D721Med (cell line): ENCODE results near the gene CCDC86.

ENCODE experiments used
- DNase-seq: peaks from one replicate; pipeline ENCODE4 v3.0.0; 2011; ENCODE audit warnings: low spot score; ENCODE audit not compliant: insufficient read length
- FAIRE-seq: peaks from 2 replicates; lab custom pipeline; 2011; peaks lifted over from hg19 to GRCh38; lab: Jason Lieb, UNC
- CTCF ChIP-seq: IDR thresholded peaks from 2 replicates; pipeline ENCODE4 v1.5.1; 2012; ENCODE audit warnings: mild to moderate bottlenecking, control low read depth; ENCODE audit not compliant: insufficient read depth; ENCODE audit errors: missing control alignments

The CCDC86 gene

GRCh38 chr11:60803273-60803936 is 38.5 kb upstream of the CCDC86 start:
- no peak for DNase-seq
- no peak for FAIRE-seq
- TF ChIP-seq CTCF, result no peak

GRCh38 chr11:60809249-60809648 is 32.7 kb upstream of the CCDC86 start:
- no peak for TF ChIP-seq CTCF
- DNase-seq (no peak), FAIRE-seq (no peak)

- no peak for FAIRE-seq
- no peak for DNase-seq
- TF ChIP-seq CTCF, result no peak
Measured at GRCh38 chr11:60809691-60810090, 32.2 kb upstream of the CCDC86 start.

GRCh38 chr11:60810151-60810550 is 31.8 kb upstream of the CCDC86 start:
- FAIRE-seq, result no peak
- DNase-seq, result no peak
- no peak for TF ChIP-seq CTCF

- FAIRE-seq (no peak), DNase-seq (no peak)
- no peak for TF ChIP-seq CTCF
Measured at GRCh38 chr11:60810569-60810968, 31.3 kb upstream of the CCDC86 start.

GRCh38 chr11:60813324-60813723 is 28.6 kb upstream of the CCDC86 start:
- FAIRE-seq (no peak), DNase-seq (no peak)
- TF ChIP-seq CTCF, result no peak

- TF ChIP-seq CTCF, result no peak
- FAIRE-seq (no peak), DNase-seq (no peak)
Measured at GRCh38 chr11:60814112-60814511, 27.8 kb upstream of the CCDC86 start.
